Right ventricle myocardium superior (tissue), 1 donor: Measurements from ENCODE around the gene SLPI. TPM values are rescaled to one million over a fixed set of nuclear protein-coding genes. Genes with fewer than 3 reads are reported as not detected.

Source experiments
- ATAC-seq: fragments of 200-7000 bp; cut with Tn5 transposase; one replicate; pipeline ENCODE4 v1.9.1; 2020; ENCODE audit warnings: mild to moderate bottlenecking; ENCODE audit not compliant: poor library complexity
- DNase-seq: peaks from one replicate; pipeline ENCODE4 v3.0.0-alpha.2; 2020
- intact Hi-C: fragments of 100-400 bp; cut with DNase I; formaldehyde crosslinking; loops from one replicate; pipeline ENCODE4 v1.11.2; 2022
- long read RNA-seq: library from polyadenylated mRNA; unstranded; transcript quantifications from one replicate; pipeline ENCODE4 v2.0.0, GENCODE V29; 2021
- total RNA-seq: library from RNA; stranded (reverse); fragmentation: NEBNext Ultra II Directional; extraction: Animal tissue kit (Norgen Biotek cat#: 25700); gene quantifications from one replicate; pipeline ENCODE4 v1.2.1, GENCODE V29; 2021
- donor health status: DM: no; HTN: yes; CAD: no; lungs with severe emphysema.

Gene SLPI, protein sequence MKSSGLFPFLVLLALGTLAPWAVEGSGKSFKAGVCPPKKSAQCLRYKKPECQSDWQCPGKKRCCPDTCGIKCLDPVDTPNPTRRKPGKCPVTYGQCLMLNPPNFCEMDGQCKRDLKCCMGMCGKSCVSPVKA
- 1.2 TPM for total RNA-seq
- long read RNA-seq, result 0 reads

DNA sequence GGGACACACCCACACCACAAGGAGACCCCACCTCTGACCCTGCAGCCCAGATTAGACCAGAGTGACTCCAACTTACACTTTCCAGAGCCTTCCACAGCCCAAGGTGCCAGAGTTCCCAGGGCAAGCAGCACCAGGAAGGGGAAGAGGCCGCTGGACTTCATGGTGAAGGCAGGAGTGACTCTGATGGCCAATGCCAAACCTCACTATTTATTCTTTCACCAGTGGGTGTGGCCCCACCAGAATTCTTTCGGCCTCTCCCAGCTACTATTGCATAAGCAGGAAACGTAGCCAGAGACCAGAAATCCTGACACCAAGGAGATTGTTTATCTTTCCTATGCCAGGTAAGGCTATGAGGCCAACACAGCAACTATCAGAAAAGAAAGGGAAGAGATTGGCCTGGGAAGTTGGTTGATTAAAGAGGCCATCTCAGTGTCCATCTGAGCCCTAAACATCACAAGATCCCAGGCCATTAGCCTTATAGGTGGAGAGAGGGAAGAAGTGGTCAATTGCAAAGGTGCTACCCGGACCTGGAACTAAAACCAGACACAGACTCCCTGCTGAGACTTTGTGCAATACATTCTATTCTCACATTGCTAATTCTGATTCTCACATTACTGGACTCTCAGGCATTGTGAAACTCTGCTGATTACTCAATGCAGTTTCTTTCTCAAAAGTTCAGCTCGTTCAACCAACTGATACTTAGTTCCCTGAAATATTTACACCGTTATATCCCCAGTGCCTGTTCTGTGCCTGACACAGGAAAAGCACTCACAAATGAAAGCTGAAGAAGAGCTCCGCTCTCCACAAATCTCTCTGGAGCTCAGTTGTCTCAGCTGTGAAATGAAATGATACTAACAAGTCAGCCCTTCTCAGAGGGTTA, at the start of gene SLPI:
SLPI (minus strand) TSS at position 182 of the 880 bp plus-strand sequence; CDS start at position 161, 21 bp downstream.
- intact Hi-C loops, result no loop called here
- ATAC-seq, result peak; percentile 53
- DNase-seq, result no peak

DNA sequence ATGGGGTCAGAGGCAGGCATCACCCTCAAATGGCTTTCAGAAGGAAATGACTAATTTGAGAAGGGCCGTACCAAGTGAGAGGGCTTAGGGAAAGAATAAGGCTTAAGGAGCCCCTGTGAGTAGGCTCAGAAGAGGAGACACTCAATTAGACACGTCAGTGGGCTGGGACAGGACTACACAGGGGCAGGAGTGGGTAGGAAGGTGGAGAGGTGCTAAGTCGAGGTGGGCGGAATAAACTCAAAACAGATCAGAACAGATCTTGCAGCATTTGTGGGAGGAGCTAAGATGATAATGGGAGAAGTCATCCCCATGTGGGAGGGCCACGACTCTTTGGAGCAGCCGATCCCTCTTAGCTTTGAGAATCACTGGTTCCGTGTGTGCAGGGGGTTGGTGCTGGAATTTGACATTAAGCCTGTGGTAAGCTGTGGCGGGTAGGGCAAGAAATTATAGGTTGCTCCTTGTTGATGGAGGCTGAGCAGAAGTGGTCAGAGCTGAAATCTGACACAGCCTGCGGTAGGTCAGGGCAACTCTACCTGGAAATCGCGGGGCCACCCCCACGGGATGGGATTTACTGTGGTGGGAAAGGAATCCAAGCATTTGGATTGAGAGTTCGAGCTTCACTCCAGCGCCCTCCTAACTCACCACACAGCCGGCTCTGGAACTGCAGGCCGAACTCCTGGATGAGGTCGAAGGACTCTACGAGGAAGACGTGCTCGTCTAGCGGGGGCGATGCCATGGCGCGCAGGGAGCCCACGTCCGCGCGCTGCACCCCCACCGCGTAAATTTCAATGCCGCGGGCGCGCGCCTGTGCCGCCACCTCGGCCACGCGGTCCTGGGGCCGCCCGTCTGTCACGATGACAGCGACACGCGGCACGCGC, 49.5 kb upstream of the SLPI start:
- DNase-seq, result no peak
- no peak for ATAC-seq
- intact Hi-C loops, result no loop called here

DNA sequence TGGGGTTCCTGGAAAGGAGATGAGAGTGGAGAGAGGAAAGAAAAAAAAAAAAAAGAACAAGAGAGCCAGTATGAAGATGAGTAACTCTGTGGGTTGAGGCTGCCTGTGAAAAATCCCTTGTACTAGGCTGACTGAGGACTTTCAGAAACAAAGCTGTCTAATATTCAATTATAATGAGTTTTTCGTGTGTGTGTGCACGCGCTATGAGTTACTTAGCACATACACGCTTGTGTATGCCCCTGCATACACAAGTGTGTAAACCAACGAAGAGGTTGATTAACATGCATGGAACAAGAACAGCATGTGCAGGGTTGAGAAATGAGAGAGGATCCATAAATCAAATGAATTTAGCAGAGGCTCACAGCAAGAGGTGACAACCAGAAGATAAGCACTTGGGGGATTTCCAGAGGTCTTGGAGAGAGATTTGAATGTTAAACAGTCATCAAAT, 47.5 kb upstream of the SLPI start:
- ATAC-seq (no peak), DNase-seq (no peak)
- intact Hi-C loops, result no loop called here

DNA sequence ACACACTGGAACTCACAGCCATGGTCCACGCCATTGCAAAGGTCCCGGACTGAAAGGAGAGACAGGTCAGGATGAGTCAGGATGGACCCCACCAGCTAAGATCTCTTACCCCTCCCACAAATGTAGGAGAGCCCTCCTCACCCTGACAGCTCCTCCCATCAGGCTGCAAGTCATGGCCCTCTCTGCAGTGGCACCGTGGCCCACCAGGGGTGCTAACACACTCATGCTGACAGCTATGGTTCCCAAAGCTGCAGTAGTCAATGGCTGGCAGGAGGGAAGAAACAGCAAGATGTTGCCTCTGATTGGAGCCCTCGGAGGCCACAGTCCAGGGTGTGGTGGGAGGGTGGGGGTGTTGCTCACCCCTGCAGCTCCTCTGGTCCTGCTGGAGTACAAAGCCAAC, 46.6 kb upstream of the SLPI start:
- DNase-seq, result no peak
- intact Hi-C loops, result no loop called here
- no peak for ATAC-seq

DNA sequence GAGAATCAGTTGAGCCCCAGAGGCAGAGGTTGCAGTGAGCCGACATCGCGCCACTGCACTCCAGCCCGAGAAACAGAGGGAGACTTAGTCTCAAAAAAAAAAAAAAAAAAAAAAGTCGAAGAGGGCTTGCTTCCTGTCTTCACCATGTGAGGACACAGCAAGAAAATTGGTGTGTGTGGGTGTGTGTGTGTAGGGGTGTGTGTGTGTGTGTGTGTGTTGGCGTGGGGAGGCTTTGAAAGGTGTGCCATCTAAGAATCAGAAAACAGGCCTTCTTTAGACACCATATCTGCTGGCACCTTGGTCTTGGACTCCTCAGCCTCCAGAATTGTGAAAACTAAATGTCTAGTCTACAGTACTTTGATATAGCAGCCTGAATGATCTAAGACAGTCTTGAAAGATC, 45.4 kb upstream of the SLPI start:
- ATAC-seq (no peak), DNase-seq (no peak)
- intact Hi-C loops, result loop anchor here (10.0 kb wide), 1 partner anchor 285 kb away; no protein-coding TSS in a partner anchor

DNA sequence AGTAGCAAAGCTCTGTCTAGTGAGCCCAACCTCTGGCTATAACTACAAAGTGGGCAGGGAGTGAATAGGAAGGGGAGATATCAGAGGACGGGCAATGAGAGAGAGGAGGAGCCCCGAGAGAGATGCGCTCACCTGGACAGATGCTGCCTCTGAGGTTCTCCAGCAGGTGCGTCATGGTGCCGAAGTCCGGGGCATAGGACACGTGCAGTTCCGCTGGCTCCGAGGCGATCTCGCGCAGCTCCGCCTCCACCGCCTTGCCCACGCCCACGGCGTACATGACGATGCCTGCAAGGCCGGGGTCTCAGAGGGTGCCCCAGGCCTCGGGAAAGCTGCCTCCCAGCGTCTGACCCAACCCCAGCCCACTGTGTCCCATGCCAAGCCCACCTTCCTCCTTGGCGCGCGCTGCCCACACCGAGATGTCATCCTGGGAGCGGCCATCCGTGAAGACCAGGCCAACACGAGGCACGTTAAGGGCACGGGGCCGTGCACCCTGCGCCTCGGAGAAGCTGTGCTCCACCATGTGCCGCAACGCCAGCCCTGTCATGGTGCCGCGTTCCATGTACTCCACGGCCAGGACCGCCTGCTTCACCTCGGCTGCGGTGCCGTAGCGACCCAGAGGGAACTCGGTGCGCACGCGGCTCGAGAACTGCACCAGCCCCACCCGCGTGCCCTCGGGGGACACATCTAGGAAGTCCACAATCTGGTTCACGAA, 43.6 kb upstream of the SLPI start:
- DNase-seq, result no peak
- intact Hi-C loops, result loop anchor here (10.0 kb wide), 1 partner anchor 283 kb away; no protein-coding TSS in a partner anchor
- no peak for ATAC-seq

DNA sequence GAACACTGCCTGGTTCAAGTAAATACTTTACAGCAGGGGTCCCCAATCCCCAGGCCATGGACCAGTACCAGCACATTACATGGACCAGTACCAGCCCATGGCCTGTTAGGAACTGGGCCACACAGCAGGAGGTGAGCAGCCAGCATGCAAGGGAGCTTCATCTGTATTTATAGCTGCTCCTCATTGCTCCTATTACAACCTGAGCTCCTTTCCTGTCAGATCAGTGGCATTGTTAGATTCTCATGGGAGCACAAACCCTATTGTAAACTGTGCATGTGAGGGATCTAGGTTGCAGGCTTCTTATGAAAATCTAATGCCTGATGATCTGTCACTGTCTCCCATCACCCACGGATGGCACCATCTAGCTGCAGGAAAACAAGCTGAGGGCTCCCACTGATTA, 40.3 kb upstream of the SLPI start:
- DNase-seq (no peak), ATAC-seq (no peak)
- intact Hi-C loops, result loop anchor here (5.0 to 10.0 kb wide), 2 partner anchors 197 to 280 kb away; no protein-coding TSS in a partner anchor

DNA sequence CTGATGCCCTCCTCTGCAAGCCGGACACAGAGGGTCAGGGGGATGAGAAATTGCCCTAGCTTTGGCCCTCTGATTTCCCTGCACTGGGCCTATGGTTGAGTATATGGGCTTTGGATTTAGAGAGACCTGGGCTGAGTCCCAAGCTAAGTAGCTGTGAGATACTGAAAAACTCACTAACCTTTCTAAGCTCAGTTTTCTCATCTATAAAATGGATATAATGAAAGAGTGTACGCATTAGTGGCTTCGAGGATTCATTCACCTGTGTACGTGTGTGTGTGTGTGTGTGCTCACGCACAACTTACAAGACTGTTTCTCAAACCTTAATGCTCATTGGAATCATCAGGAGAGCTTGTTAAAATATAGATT, 39.6 kb upstream of the SLPI start:
- DNase-seq, result no peak
- ATAC-seq, result no peak
- intact Hi-C loops, result loop anchor here (5.0 to 10.0 kb wide), 2 partner anchors 197 to 279 kb away; no protein-coding TSS in a partner anchor

DNA sequence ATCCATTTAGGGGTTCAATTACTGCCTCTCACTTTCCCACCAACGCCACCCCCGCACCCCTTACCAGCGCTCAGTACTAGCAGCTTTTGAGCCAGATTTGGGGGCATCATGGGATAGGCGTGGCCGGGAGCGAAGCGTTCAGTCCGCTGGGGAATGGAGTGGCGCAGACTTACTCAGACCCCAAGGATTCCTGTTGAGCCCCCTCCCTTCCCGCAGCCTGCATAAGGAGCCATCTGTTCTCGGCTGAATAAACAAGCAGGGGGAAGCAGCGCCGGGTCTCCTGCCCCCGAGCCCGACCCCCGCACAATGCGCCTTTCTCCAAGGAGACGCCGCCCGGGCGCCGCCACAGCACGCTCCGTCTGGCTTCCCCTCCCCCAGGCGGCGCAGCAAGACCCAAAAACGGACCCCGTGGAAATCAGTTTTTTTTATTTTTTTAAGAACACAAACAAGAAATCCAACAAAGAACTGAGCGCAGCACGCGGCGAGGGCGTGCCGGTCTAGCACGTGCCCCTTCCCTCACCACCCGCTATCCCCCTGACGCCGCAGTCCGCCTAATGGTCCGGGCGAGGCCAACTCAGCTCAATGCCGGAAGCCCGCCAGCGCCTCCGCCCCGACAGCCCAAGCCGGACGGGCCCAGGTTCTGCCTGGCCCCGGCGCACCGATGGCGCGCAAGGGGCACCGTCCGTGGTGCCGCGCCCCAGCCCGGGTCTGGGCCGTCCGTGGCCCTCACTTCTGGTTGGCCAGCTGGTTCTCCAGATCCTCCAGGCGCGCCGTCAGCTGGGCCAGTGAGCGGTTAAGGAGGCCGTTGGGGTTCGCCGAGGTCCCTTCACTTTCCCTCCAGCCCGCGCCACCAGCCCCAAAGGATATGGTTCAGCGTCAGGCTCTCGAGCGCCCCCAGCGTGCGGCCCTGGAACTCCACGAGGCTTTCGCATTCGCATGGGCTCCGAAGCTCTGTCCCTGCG, 39.0 kb upstream of the SLPI start:
- peak; percentile 91 for ATAC-seq
- intact Hi-C loops, result loop anchor here (5.0 to 10.0 kb wide), 2 partner anchors 196 to 279 kb away; no protein-coding TSS in a partner anchor
- DNase-seq, result peak; percentile 90

DNA sequence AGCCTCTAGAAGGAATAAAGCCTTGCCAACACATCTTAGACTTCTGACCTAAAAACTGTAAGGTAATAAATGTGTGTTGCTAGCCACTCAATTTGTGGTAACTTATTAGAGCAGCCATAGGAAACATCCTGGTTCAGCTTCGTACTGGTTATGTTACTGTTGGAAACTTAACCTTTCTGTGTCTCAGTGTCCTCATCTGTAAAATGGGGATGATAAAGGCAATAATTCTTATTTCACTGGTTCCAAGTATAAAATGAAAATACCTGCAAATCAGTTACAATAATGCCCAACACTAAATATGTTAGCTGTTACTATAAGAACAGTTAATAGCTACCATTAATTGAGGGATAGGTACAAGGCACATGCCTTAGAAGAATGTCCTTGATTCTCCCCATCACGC, 38.0 kb upstream of the SLPI start:
- intact Hi-C loops, result loop anchor here (5.0 to 10.0 kb wide), 2 partner anchors 195 to 278 kb away; no protein-coding TSS in a partner anchor
- no peak for ATAC-seq
- no peak for DNase-seq

DNA sequence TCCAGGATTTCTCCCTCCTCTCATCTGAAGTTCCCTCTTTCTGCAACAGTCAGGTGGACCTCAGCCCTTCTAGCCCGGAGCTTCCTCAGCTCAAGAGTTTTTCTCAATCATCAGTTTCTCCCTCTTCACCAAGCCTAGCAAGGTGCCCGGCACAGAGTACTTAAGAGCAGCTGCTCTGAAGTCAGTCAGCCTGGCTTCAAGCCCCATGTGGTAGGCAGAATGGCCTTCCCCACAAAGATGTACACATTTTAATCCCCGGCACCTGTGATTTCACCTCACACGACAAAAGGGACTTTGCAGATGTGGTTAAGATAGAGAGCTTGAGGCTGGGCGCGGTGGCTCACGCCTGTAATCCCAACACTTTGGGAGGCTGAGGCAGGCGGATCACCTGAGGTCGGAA, 37.2 kb upstream of the SLPI start:
- DNase-seq, result no peak
- no peak for ATAC-seq
- intact Hi-C loops, result loop anchor here (5.0 to 10.0 kb wide), 2 partner anchors 194 to 277 kb away; no protein-coding TSS in a partner anchor

DNA sequence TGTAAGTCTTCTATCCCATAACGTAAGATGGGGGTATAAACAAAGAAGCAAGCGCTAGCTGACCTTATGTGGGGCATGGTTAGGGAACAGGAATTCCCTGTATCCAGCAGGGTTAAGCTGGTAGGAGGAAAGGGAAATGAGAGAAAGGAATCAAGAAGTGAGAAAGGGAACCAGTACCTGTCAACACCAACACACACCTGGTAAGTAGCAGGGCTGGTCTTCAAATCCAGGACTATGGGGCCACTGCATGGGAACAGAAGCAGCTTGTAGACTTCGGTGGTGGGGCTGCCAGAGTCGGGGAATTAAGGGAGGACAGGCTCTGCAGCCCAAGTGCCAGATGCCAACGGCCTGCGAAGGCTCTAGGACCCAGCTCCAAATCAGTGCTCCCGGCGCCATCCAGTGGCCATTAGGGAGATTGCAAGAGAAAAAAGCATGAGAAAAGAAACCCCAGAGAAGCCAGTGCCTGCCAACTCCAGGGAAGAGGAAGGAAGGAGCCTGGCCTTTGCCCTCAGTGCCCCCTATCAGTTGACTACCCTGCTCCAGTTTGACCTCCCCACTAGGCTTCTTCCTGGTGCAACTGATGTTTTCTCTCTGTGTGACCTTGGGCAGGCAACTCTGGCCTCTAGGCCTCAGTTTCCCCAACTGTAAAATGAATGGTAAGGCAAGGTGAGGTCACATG, 36.5 kb upstream of the SLPI start:
- intact Hi-C loops, result loop anchor here (5.0 to 10.0 kb wide), 2 partner anchors 194 to 276 kb away; no protein-coding TSS in a partner anchor
- peak; percentile 83 for DNase-seq
- peak; percentile 76 for ATAC-seq

DNA sequence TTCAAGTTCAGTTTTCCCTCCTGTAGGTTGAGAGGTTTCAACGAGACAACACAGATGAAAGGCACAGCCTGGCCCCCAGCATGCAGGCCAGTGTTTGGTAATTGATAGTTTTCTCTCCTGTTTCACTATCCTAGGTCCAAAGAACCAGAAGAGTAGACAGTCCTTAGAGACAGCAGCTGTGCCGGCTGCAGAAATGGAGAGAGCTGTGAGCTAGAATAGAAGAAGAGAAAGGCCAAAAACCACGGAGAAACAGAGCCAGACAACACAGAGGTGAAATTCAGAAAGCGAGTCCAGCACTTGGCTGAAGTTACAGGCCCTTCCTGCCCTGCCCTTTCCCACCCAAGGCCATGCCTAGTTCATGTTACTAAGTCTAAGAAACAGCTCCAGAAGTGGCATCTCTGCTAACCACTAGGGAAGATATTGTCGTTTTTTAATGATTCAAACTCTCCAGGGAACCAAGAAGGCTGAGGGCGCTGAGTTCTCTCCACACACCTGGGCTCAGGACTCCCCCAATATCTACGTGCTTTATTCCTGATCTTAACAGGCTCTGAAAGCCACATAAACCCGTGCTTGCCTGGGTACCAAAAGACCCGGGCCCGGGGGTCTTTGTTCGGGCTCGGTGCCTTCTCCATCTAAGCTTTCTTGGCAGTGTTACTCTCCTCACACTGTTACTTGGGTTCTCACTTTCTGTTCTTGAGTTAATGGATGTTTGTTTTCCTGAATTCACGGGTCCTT, 35.7 kb upstream of the SLPI start:
- intact Hi-C loops, result loop anchor here (5.0 to 10.0 kb wide), 2 partner anchors 193 to 275 kb away; no protein-coding TSS in a partner anchor
- ATAC-seq (no peak), DNase-seq (no peak)

DNA sequence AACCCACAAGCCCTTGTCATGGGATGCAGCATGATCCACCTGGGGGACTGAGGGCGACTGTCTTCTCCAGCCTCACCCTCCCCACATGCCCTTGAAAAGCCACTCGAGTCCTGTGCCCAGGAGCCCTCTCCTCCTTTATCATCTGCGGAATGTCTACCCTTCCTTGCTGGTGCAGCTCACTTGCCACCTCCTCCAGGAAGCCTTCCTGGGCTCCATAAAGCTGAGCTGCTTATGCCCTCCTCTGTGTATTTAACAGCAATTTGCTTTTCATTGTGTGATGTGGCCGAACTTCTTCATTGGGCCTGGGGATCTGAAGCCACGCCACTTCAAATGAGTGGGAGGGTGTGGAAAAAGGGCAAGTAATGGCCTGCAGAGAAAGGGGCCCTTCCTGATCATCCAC, 34.5 kb upstream of the SLPI start:
- no peak for ATAC-seq
- intact Hi-C loops, result no loop called here
- no peak for DNase-seq

DNA sequence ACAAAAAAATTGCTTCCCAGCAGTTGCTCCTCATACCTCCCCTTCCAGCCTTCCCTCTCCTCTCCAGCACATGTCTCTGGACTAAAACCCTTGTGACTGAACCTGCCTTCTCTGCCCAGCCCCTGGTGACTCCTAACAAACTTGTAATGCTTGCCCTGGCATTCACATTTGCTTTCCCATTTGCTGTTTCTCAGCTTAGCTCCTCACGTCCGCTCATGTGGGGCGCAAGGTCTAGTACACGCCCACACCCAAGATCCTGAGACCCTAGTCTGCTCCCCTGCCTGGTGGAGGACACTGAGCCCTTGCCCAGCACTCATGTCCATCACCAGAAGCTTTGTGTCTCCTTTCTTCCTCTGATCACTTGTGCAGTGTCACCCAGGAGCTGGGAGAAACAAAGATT, 34.0 kb upstream of the SLPI start:
- no peak for ATAC-seq
- intact Hi-C loops, result no loop called here
- DNase-seq, result no peak

DNA sequence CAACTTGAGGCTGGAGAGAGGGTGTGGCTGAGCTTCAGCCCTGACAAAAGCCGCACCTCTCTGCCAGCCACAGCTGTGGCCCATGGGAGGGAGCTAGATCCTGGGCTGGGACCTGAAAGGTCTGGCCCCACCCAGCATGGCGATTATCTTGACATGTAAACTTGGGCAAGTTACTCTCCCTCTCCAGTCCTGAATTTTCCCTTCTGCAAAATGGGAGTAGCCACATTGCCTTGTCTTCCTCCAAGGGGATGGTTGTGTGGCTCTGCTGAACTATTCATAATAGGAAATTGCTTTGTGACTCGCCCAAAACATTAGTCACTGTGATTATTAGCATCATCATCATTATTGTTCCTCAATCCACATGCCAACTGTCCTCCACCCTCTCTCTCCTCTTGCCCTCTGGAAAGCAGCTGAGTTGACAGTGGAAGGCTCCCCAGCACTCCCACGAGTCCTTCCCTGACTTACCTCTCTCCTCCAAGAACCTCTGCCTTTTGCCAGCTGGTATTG, 29.2 kb upstream of the SLPI start:
- intact Hi-C loops, result no loop called here
- no peak for ATAC-seq
- no peak for DNase-seq
